Kidney (tissue), 14 donors: ENCODE measurements around the gene SDC4. TPM values are rescaled to one million over a fixed set of nuclear protein-coding genes. Genes with fewer than 3 reads are reported as not detected.

Experiments used
- DNase-seq, 5 donors: peaks; one replicate each; pipeline ENCODE4 v3.0.0-alpha.2; 2013 to 2020
- FAIRE-seq: peaks from 2 replicates; lab custom pipeline; 2012; peaks lifted over from hg19 to GRCh38; lab: Jason Lieb, UNC
- H3K27ac ChIP-seq, 2 donors: one replicate each; pipeline ENCODE4 v1.7.0; 2013; ENCODE audit warnings: low read depth in 2 of 2, low read length in 2 of 2, inconsistent platforms in 1 of 2
- H3K27me3 ChIP-seq: one replicate; pipeline ENCODE4 v1.7.1; 2013; ENCODE audit warnings: low read length, inconsistent platforms; ENCODE audit not compliant: control insufficient read depth, insufficient read depth
- H3K36me3 ChIP-seq, 3 donors: one replicate each; pipeline versions ENCODE4 v1.7.0 to v1.7.1; 2013; ENCODE audit warnings: low read length in 3 of 3, control low read depth in 1 of 3, inconsistent platforms in 1 of 3; ENCODE audit not compliant: insufficient read depth in 3 of 3, control insufficient read depth in 2 of 3
- H3K4me1 ChIP-seq, 3 donors: one replicate each; pipeline versions ENCODE4 v1.7.0 to v1.7.1; 2013; ENCODE audit warnings: low read length in 3 of 3, inconsistent platforms in 1 of 3, low read depth in 1 of 3; ENCODE audit not compliant: control insufficient read depth in 2 of 3, insufficient read depth in 2 of 3
- H3K4me3 ChIP-seq, 3 donors: one replicate each; pipeline versions ENCODE4 v1.7.0 to v1.8.1; 2013; ENCODE audit warnings: low read length in 3 of 3, control low read depth in 1 of 3, inconsistent platforms in 1 of 3
- H3K9ac ChIP-seq, 3 donors: one replicate each; pipeline versions ENCODE4 v1.7.0 to v1.7.1; 2013; ENCODE audit warnings: low read length in 3 of 3, control low read depth in 1 of 3, inconsistent platforms in 1 of 3
- H3K9me3 ChIP-seq, 3 donors: one replicate each; pipeline versions ENCODE4 v1.7.0 to v1.7.1; 2013; ENCODE audit warnings: low read length in 3 of 3, control low read depth in 1 of 3, inconsistent platforms in 1 of 3; ENCODE audit not compliant: control insufficient read depth in 2 of 3, insufficient read depth in 1 of 3
- intact Hi-C: fragments of 100-400 bp; cut with DNase I; formaldehyde crosslinking; loops from one replicate; pipeline ENCODE4 v1.11.1; 2022
- polyA plus RNA-seq: library from polyadenylated mRNA; stranded (reverse); fragments of 350-450 nt; fragmentation: Illumina TruSeq; extraction: RNeasy Lipid Tissue Mini Kit (QIAGEN cat#74804); gene quantifications from one replicate; pipeline ENCODE4 v1.2.3, GENCODE V29; 2014; ENCODE audit warnings: low read depth, low replicate concordance; ENCODE audit not compliant: insufficient read depth
- total RNA-seq: library from RNA; stranded (reverse); fragmentation: NEBNext Ultra II Directional; extraction: Animal tissue kit (Norgen Biotek cat#: 25700); gene quantifications from one replicate; pipeline ENCODE4 v1.2.1, GENCODE V29; 2021
- TF ChIP-seq, protein P1 (sequence below): IDR thresholded peaks from 3 replicates; pipeline ENCODE4 v1.5.1; 2012; ENCODE audit warnings: mild to moderate bottlenecking, moderate library complexity, borderline replicate concordance; ENCODE audit not compliant: insufficient read depth; ENCODE audit errors: extremely low read depth
- donor health status: control.
- donor health status: control.
- donor health status: control.
- donor health status: control.
- donor health status: control.
- donor health status: DM: yes; HTN: yes; CAD: no.
- donor health status: Normal renal cell carcinoma (clear cell type).

The SDC4 gene
- total and polyA plus RNA-seq, 2 donors from 2014 or later = 242 to 397 TPM

GRCh38 chr20:45307076-45307640 is 41.1 kb downstream of the SDC4 start:
- no peak overlapping the region for H3K27ac ChIP-seq
- peak in 3 of 5 donors; percentile 62 to 65 (median 62) for DNase-seq
- no peaks in the 10 kb centered on the region for H3K4me1 ChIP-seq
- TF ChIP-seq, protein P1, sequence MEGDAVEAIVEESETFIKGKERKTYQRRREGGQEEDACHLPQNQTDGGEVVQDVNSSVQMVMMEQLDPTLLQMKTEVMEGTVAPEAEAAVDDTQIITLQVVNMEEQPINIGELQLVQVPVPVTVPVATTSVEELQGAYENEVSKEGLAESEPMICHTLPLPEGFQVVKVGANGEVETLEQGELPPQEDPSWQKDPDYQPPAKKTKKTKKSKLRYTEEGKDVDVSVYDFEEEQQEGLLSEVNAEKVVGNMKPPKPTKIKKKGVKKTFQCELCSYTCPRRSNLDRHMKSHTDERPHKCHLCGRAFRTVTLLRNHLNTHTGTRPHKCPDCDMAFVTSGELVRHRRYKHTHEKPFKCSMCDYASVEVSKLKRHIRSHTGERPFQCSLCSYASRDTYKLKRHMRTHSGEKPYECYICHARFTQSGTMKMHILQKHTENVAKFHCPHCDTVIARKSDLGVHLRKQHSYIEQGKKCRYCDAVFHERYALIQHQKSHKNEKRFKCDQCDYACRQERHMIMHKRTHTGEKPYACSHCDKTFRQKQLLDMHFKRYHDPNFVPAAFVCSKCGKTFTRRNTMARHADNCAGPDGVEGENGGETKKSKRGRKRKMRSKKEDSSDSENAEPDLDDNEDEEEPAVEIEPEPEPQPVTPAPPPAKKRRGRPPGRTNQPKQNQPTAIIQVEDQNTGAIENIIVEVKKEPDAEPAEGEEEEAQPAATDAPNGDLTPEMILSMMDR = no peak
- H3K36me3 ChIP-seq = no peaks in the 10 kb centered on the region
- peaks cover 4% of the 10 kb centered on the region for H3K27me3 ChIP-seq
- intact Hi-C loops = no loop called here
- FAIRE-seq = no peak
- no peak overlapping the region for H3K9ac ChIP-seq
- H3K9me3 ChIP-seq = no peaks in the 10 kb centered on the region
- H3K4me3 ChIP-seq = no peak overlapping the region

- no peak within 1 kb of the TSS for H3K27ac ChIP-seq
- no peaks in the 10 kb centered on the region for H3K4me1 ChIP-seq
- H3K4me3 ChIP-seq = no peak within 1 kb of the TSS
- H3K27me3 ChIP-seq = peaks cover 4% of the 10 kb centered on the region
- TF ChIP-seq, protein P1 = peak; percentile 63
- no peaks in the 10 kb centered on the region for H3K36me3 ChIP-seq
- no peaks in the 10 kb centered on the region for H3K9me3 ChIP-seq
- intact Hi-C loops = no loop called here
- no peak within 1 kb of the TSS for H3K9ac ChIP-seq
- DNase-seq = peak in 2 of 5 donors; percentile 16 to 68
- no peak for FAIRE-seq
Measured at GRCh38 chr20:45306431-45306982, 41.7 kb downstream of the SDC4 start, which contains the start of gene RBPJL. TSS of gene RBPJL (plus strand) at chr20:45306840. CDS start at chr20:45306923, 83 bp downstream.

DNA sequence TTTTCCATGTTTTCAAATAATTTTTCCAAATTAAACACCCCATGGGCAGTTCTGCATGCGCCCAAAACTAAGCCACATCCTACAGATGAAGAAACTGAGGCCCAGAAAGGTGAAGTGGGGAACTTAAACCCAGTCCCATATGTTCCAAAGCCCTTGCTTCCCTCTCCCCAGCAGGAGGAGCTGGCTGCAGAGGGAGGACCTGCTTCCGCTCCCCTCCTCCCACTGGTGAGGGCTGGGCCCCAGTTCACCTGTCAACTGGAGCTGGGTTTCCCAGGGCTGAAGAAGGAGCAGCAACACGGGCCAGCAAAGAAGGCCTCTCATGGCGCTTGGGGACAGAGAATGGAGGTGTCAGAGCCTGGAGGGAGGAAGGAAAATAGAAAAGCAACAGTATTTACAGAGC is 43.0 kb downstream of the SDC4 start:
- H3K9ac ChIP-seq = no peak overlapping the region
- TF ChIP-seq, protein P1 = no peak
- no peaks in the 10 kb centered on the region for H3K4me1 ChIP-seq
- H3K27me3 ChIP-seq = peaks cover 4% of the 10 kb centered on the region
- H3K4me3 ChIP-seq = no peak overlapping the region
- intact Hi-C loops = no loop called here
- FAIRE-seq (no peak), DNase-seq (no peak)
- no peaks in the 10 kb centered on the region for H3K9me3 ChIP-seq
- no peak overlapping the region for H3K27ac ChIP-seq
- no peaks in the 10 kb centered on the region for H3K36me3 ChIP-seq
